ENCODE data around the gene KIF5C.

- no peak for TF ChIP-seq CTCF (IDR thresholded peaks at IDR 0.05)
- no peak for TF ChIP-seq POLR2A (IDR thresholded peaks at IDR 0.05)
These were observed 58.4 kb downstream of the KIF5C start for GRCh38 chr2:148933456-148933855.

All from Peyer's patch (tissue), 4 donors.